T-helper 22 cell (primary cell): ENCODE data around the gene OXGR1.
"Not testable (repeated sequence)": the region's sequence is repeated elsewhere in the genome, so short reads cannot be mapped to it uniquely, and the experiment has no call there.

Experiments used
- DNase-seq: peaks from one replicate; pipeline ENCODE4 v3.0.0-alpha.2; 2020; ENCODE audit warnings: low read depth

OXGR1 gene

GRCh38 chr13:96994017-96994857 lies at the start of gene OXGR1:
Gene OXGR1 (minus strand): TSS chr13:96994476. CDS start chr13:96987759, 6,717 bp downstream.
- DNase-seq, result no peak

- DNase-seq, result no peak
Measured at GRCh38 chr13:97043302-97043701, 49.0 kb upstream of the OXGR1 start.

GRCh38 chr13:97030705-97031452 lies 36.6 kb upstream of the OXGR1 start:
- no peak for DNase-seq

- DNase-seq, result no peak
Measured at GRCh38 chr13:97028441-97029299, 34.4 kb upstream of the OXGR1 start.

- DNase-seq, result no peak
Measured at GRCh38 chr13:97027162-97027554, 32.9 kb upstream of the OXGR1 start.

- DNase-seq, result no peak
Measured at GRCh38 chr13:97026531-97027161, 32.4 kb upstream of the OXGR1 start.

- not testable (repeated sequence) for DNase-seq
Measured at GRCh38 chr13:97023812-97024211, 29.5 kb upstream of the OXGR1 start.

- DNase-seq, result no peak
Measured at GRCh38 chr13:97023117-97023516, 28.8 kb upstream of the OXGR1 start.

- DNase-seq, result no peak
Measured at GRCh38 chr13:97021241-97021640, 27.0 kb upstream of the OXGR1 start.

- DNase-seq, result no peak
Measured at GRCh38 chr13:97020689-97021240, 26.5 kb upstream of the OXGR1 start.

GRCh38 chr13:97020194-97020593 lies 25.9 kb upstream of the OXGR1 start:
- no peak for DNase-seq

GRCh38 chr13:97019236-97019635 lies 25.0 kb upstream of the OXGR1 start:
- DNase-seq, result no peak

- no peak for DNase-seq
Measured at GRCh38 chr13:97018029-97018819, 23.9 kb upstream of the OXGR1 start.

- DNase-seq, result no peak
Measured at GRCh38 chr13:97017322-97017721, 23.0 kb upstream of the OXGR1 start.

GRCh38 chr13:97015661-97016350 lies 21.5 kb upstream of the OXGR1 start:
- DNase-seq, result no peak

GRCh38 chr13:97012251-97013048 lies 18.2 kb upstream of the OXGR1 start:
- no peak for DNase-seq

- no peak for DNase-seq
Measured at GRCh38 chr13:97011446-97012131, 17.3 kb upstream of the OXGR1 start.

- DNase-seq, result no peak
Measured at GRCh38 chr13:97008643-97009042, 14.4 kb upstream of the OXGR1 start.
